GM04504 (cell line): ENCODE measurements around the gene SETDB2.

ENCODE experiments used
- DNase-seq: peaks from one replicate; pipeline ENCODE4 v3.0.0-alpha.2; 2012; ENCODE audit warnings: low read depth

Gene SETDB2

GRCh38 chr13:49530457-49530856 is 86.4 kb downstream of the SETDB2 start:
- no peak for DNase-seq

GRCh38 chr13:49532593-49532992 is 88.5 kb downstream of the SETDB2 start:
- DNase-seq, result no peak

- DNase-seq, result no peak
Observed at GRCh38 chr13:49533011-49533410, 88.9 kb downstream of the SETDB2 start.

- no peak for DNase-seq
Observed at GRCh38 chr13:49533591-49534269, 89.7 kb downstream of the SETDB2 start.

GRCh38 chr13:49536144-49536873 is 92.2 kb downstream of the SETDB2 start:
- no peak for DNase-seq

GRCh38 chr13:49538404-49538803 is 94.3 kb downstream of the SETDB2 start:
- no peak for DNase-seq

GRCh38 chr13:49539313-49539712 is 95.2 kb downstream of the SETDB2 start:
- DNase-seq, result no peak

- DNase-seq, result no peak
Observed at GRCh38 chr13:49539746-49540145, 95.7 kb downstream of the SETDB2 start.

- no peak for DNase-seq
Observed at GRCh38 chr13:49540552-49540951, 96.5 kb downstream of the SETDB2 start.

- DNase-seq, result no peak
Observed at GRCh38 chr13:49543656-49544055, 99.6 kb downstream of the SETDB2 start.
